K562 (cell line): ENCODE data around the gene TMEM217. TPM values are rescaled to one million over a fixed set of nuclear protein-coding genes. Genes with fewer than 3 reads are reported as not detected.

Experiments used
- BDP1 ChIP-seq: IDR thresholded peaks from 3 replicates; pipeline ENCODE4 v1.6.1; 2011; ENCODE audit not compliant: insufficient read length, insufficient read depth
- BRF1 ChIP-seq: IDR thresholded peaks from 3 replicates; pipeline ENCODE4 v1.6.1; 2011; ENCODE audit warnings: borderline replicate concordance, mild to moderate bottlenecking; ENCODE audit not compliant: insufficient read length; ENCODE audit errors: extremely low read depth
- CSDE1 ChIP-seq, 2 experiments: fragments of 450-650 bp; IDR thresholded peaks; 2 replicates each; pipeline ENCODE4 v1.6.1; 2016; ENCODE audit warnings: mild to moderate bottlenecking in 1 of 2
- DIDO1 ChIP-seq: fragments of 450-650 bp; IDR thresholded peaks from 2 replicates; pipeline ENCODE4 v1.6.1; 2016; ENCODE audit warnings: low read depth, missing biosample characterization, missing genetic modification characterization
- GATA2 ChIP-seq: sonication (generic); formaldehyde crosslinking; IDR thresholded peaks from 2 replicates; pipeline ENCODE4 v1.4.0; 2020; ENCODE audit warnings: mild to moderate bottlenecking, missing genetic modification reagents
- GTF2A2 ChIP-seq: IDR thresholded peaks from 2 replicates; pipeline ENCODE4 v1.6.1; 2016; ENCODE audit warnings: mild to moderate bottlenecking, missing genetic modification characterization, missing compliant biosample characterization
- HMG20A ChIP-seq: fragments of 450-650 bp; formaldehyde crosslinking; conservative IDR thresholded peaks from 2 replicates; pipeline ENCODE4 v1.4.0; 2020; ENCODE audit warnings: mild to moderate bottlenecking, mixed read lengths
- HMG20B ChIP-seq: fragments of 250-450 bp; sonication (Bioruptor Pico); IDR thresholded peaks from 2 replicates; pipeline ENCODE4 v1.5.0; 2021; ENCODE audit warnings: mild to moderate bottlenecking
- IFI16 ChIP-seq: fragments of 250-450 bp; sonication (Bioruptor Pico); IDR thresholded peaks from 2 replicates; pipeline ENCODE4 v2.1.2; 2022; ENCODE audit warnings: mild to moderate bottlenecking, inconsistent platforms
- ILK ChIP-seq: fragments of 450-650 bp; IDR thresholded peaks from 2 replicates; pipeline ENCODE4 v1.6.1; 2016; ENCODE audit warnings: missing genetic modification characterization, low read depth, mild to moderate bottlenecking, missing compliant biosample characterization, moderate library complexity, borderline replicate concordance
- KDM4B ChIP-seq, 2 experiments: fragments of 450-650 bp in 1 of 2; sonication (generic) in 1 of 2; IDR thresholded peaks; 2 replicates each; pipeline ENCODE4 v1.6.1; 2016 to 2017; ENCODE audit warnings: borderline replicate concordance in 2 of 2, antibody characterized with exemption in 1 of 2, low read depth in 1 of 2, mild to moderate bottlenecking in 1 of 2
- MTA3 ChIP-seq: fragments of 450-650 bp; formaldehyde crosslinking; IDR thresholded peaks from 2 replicates; pipeline ENCODE4 v1.6.1; 2017; ENCODE audit warnings: mild to moderate bottlenecking, borderline replicate concordance
- NBN ChIP-seq: fragments of 450-650 bp; IDR thresholded peaks from 2 replicates; pipeline ENCODE4 v1.6.1; 2016; ENCODE audit warnings: low read depth, mild to moderate bottlenecking
- NFE2 ChIP-seq: IDR thresholded peaks from 2 replicates; pipeline ENCODE4 v1.6.1; 2014; ENCODE audit warnings: antibody characterized with exemption, low read depth
- NFIC ChIP-seq: fragments of 450-650 bp; IDR thresholded peaks from 2 replicates; pipeline ENCODE4 v1.6.1; 2017; ENCODE audit warnings: mild to moderate bottlenecking, inconsistent platforms
- RBM34 ChIP-seq: fragments of 200-400 bp; formaldehyde crosslinking; IDR thresholded peaks from 2 replicates; pipeline ENCODE4 v1.6.1; 2018; ENCODE audit warnings: low read length, borderline replicate concordance; ENCODE audit not compliant: insufficient read depth
- SLC30A9 ChIP-seq: fragments of 250-450 bp; sonication (Bioruptor Pico); IDR thresholded peaks from 2 replicates; pipeline ENCODE4 v1.8.0; 2022; ENCODE audit warnings: mild to moderate bottlenecking, moderate library complexity
- SMARCA4 ChIP-seq: fragments of 450-650 bp; IDR thresholded peaks from 2 replicates; pipeline ENCODE4 v1.6.1; 2016
- SOX6 ChIP-seq: fragments of 450-650 bp; IDR thresholded peaks from 2 replicates; pipeline ENCODE4 v1.6.1; 2014; ENCODE audit warnings: mild to moderate bottlenecking
- SRSF7 ChIP-seq: fragments of 200-400 bp; formaldehyde crosslinking; optimal IDR thresholded peaks from 2 replicates; pipeline ENCODE3; 2017; ENCODE audit warnings: mild to moderate bottlenecking, low read depth, low read length
- XRCC4 ChIP-seq: IDR thresholded peaks from one replicate; pipeline ENCODE4 v1.6.1; 2011; ENCODE audit not compliant: insufficient read depth, insufficient read length; ENCODE audit errors: extremely low read depth
- ZBED1 ChIP-seq: IDR thresholded peaks from 2 replicates; pipeline ENCODE4 v1.6.1; 2014
- ZNF717 ChIP-seq: fragments of 250-450 bp; sonication (Bioruptor Pico); IDR thresholded peaks from 2 replicates; pipeline ENCODE4 v1.5.0; 2021
- ZNF780A ChIP-seq: fragments of 250-450 bp; sonication (Bioruptor Pico); IDR thresholded peaks from 2 replicates; pipeline ENCODE4 v1.5.0; 2021; ENCODE audit warnings: mild to moderate bottlenecking
- polyA plus RNA-seq, 8 experiments: library from polyadenylated mRNA; depleted of rRNA in 4 of 8; stranded (reverse) in 5 of 8; unstranded in 3 of 8; fragments of >200 nt; fragmentation: Nextera tagmentation in 2 of 8; fragmentation: Illumina TruSeq in 1 of 8; extraction: Ambion mirVana in 2 of 8; extraction: Trizol in 1 of 8; gene quantifications; 2 replicates each; pipeline versions ENCODE4 v1.2.1 to v1.2.3, GENCODE V29; 2011 to 2014; ENCODE audit warnings: inconsistent platforms in 1 of 8, missing spikeins in 1 of 8
- total RNA-seq, 7 experiments: library from RNA; depleted of rRNA in 6 of 7; stranded (reverse); fragments of >200 nt in 6 of 7; fragmentation: Illumina TruSeq in 2 of 7; extraction: Trizol in 2 of 7; gene quantifications; 2 replicates each; pipeline versions ENCODE4 v1.2.1 to v1.2.3, GENCODE V29; 2011 to 2021; ENCODE audit warnings: low replicate concordance in 1 of 7
- TF ChIP-seq, protein P1 (sequence below): fragments of 450-650 bp; IDR thresholded peaks from 2 replicates; pipeline ENCODE4 v1.6.1; 2018; ENCODE audit warnings: mild to moderate bottlenecking, low read depth; ENCODE audit not compliant: partially characterized antibody
- TF ChIP-seq, protein P2 (sequence below): sonication (generic); formaldehyde crosslinking; IDR thresholded peaks from 2 replicates; pipeline ENCODE4 v1.8.0; 2022; ENCODE audit warnings: missing genetic modification reagents, mild to moderate bottlenecking, borderline replicate concordance
- TF ChIP-seq, protein P3 (sequence below): sonication (generic); formaldehyde crosslinking; IDR thresholded peaks from 2 replicates; pipeline ENCODE4 v1.4.0; 2020; ENCODE audit warnings: mild to moderate bottlenecking, missing genetic modification reagents

The TMEM217 gene
- total and polyA plus RNA-seq, 9 of the 15 experiments (the other 6 are each of a cell fraction or from before 2014, with no cell fraction given) = 1.3 to 8.0 (median 1.9) TPM

DNA sequence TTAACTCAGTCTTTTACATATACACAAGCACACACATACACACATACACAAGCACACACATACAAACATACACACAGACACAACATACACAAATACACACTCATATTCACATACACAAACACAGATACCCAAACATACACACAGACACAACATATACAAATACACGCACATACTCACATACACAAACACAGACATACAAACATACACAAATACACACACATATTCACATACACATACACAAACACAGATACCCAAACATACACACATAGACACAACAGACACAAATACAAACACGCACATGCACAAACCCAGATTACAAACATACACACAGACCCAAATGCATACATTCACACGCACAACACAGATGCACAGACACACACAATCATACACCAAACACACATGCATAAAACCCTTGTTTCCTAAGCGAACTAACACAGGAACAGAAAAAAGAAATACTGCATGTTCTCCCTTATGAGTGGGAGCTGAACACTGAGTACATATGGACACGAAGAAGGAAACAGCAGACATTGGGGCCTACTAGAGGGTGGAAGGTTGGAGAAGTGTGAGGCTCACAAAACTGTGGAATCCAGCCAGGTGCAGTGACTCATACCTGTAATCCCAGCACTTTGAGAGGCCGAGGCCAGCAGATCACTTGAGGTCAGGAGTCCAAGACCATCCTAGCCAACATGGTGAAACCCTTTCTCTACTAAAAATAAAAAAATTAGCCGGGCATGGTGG is 53.8 kb downstream of the TMEM217 start (continued):
- TF ChIP-seq SMARCA4 (peak; percentile 82), ZNF780A (CRISPR knock-in tag) (no peak), BDP1 (no peak), NBN (peak; percentile 90), GATA2 (CRISPR knock-in tag) (no peak), BRF1 (no peak), ZBED1 (no peak), SOX6 (peak; percentile 64; the same call in 1 of the 2 replicates), NFIC (peak; percentile 95), XRCC4 (no peak), GTF2A2 (tag) (0 out of 2 replicates have a peak, but pooled peaks have one; percentile 3), IFI16 (CRISPR knock-in tag) (peak; percentile 53; the same call in 1 of the 2 replicates), DIDO1 (tag) (no peak), MTA3 (no peak; the same call in none of the 2 replicates), HMG20B (CRISPR knock-in tag) (no peak), CSDE1 (IDR thresholded peaks at IDR 0.05) (peak; percentile 74 to 92; a peak in 2 of 4 replicates), SLC30A9 (CRISPR knock-in tag) (no peak), NFE2 (peak; percentile 77), ILK (tag) (no peak), KDM4B (IDR thresholded peaks at IDR 0.05; ENCODE audit: borderline replicate concordance in 2 of 2, low read depth in 1 of 2) (no peak; a peak in 1 of 4 replicates), HMG20A (CRISPR knock-in tag) (no peak), SRSF7 (no peak), RBM34 (no peak), ZNF717 (CRISPR knock-in tag) (0 out of 2 replicates have a peak, but pooled peaks have one; percentile 14)
- TF ChIP-seq, protein P1, sequence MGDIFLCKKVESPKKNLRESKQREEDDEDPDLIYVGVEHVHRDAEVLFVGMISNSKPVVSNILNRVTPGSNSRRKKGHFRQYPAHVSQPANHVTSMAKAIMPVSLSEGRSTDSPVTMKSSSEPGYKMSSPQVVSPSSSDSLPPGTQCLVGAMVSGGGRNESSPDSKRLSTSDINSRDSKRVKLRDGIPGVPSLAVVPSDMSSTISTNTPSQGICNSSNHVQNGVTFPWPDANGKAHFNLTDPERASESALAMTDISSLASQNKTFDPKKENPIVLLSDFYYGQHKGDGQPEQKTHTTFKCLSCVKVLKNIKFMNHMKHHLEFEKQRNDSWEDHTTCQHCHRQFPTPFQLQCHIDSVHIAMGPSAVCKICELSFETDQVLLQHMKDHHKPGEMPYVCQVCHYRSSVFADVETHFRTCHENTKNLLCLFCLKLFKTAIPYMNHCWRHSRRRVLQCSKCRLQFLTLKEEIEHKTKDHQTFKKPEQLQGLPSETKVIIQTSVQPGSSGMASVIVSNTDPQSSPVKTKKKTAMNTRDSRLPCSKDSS = peak; percentile 60
- TF ChIP-seq, protein P2, sequence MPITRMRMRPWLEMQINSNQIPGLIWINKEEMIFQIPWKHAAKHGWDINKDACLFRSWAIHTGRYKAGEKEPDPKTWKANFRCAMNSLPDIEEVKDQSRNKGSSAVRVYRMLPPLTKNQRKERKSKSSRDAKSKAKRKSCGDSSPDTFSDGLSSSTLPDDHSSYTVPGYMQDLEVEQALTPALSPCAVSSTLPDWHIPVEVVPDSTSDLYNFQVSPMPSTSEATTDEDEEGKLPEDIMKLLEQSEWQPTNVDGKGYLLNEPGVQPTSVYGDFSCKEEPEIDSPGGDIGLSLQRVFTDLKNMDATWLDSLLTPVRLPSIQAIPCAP (CRISPR knock-in tag) = no peak
- TF ChIP-seq, protein P3, sequence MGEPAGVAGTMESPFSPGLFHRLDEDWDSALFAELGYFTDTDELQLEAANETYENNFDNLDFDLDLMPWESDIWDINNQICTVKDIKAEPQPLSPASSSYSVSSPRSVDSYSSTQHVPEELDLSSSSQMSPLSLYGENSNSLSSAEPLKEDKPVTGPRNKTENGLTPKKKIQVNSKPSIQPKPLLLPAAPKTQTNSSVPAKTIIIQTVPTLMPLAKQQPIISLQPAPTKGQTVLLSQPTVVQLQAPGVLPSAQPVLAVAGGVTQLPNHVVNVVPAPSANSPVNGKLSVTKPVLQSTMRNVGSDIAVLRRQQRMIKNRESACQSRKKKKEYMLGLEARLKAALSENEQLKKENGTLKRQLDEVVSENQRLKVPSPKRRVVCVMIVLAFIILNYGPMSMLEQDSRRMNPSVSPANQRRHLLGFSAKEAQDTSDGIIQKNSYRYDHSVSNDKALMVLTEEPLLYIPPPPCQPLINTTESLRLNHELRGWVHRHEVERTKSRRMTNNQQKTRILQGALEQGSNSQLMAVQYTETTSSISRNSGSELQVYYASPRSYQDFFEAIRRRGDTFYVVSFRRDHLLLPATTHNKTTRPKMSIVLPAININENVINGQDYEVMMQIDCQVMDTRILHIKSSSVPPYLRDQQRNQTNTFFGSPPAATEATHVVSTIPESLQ (CRISPR knock-in tag) = no peak
